ENCODE results near the gene RALB.

GRCh38 chr2:120262761-120263428 is 10.2 kb downstream of the RALB start:
- TF ChIP-seq ZNF140 (tag by site-specific recombination; IDR thresholded peaks at IDR 0.05) (no peak), ZNF660 (tag by site-specific recombination; IDR thresholded peaks at IDR 0.05) (no peak), SETDB1 (IDR thresholded peaks at IDR 0.05; ENCODE audit: insufficient read length, low read length) (no peak), ZNF398 (tag by site-specific recombination; IDR thresholded peaks at IDR 0.05) (no peak), ZNF146 (tag by site-specific recombination; IDR thresholded peaks at IDR 0.05) (no peak), CTCF (tag by site-specific recombination; IDR thresholded peaks at IDR 0.05) (no peak), YY2 (tag by site-specific recombination; IDR thresholded peaks at IDR 0.05) (no peak)
- TF ChIP-seq, protein P1, sequence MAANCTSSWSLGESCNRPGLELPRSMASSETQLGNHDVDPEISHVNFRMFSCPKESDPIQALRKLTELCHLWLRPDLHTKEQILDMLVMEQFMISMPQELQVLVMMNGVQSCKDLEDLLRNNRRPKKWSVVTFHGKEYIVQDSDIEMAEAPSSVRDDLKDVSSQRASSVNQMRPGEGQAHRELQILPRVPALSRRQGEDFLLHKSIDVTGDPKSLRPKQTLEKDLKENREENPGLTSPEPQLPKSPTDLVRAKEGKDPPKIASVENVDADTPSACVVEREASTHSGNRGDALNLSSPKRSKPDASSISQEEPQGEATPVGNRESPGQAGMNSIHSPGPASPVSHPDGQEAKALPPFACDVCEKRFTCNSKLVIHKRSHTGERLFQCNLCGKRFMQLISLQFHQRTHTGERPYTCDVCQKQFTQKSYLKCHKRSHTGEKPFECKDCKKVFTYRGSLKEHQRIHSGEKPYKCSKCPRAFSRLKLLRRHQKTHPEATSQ (tag by site-specific recombination; IDR thresholded peaks at IDR 0.05), result no peak

All from HEK293 (cell line).